GM10266 (cell line): ENCODE data around the gene DCDC2.

ENCODE experiments used
- DNase-seq: peaks from one replicate; pipeline ENCODE4 v3.0.0; 2012; ENCODE audit errors: extremely low spot score
- TF ChIP-seq, protein P1 (sequence below): IDR thresholded peaks from 2 replicates; pipeline ENCODE4 v1.5.1; 2012; ENCODE audit warnings: mild to moderate bottlenecking, low read depth; ENCODE audit not compliant: control insufficient read depth, insufficient read depth; ENCODE audit errors: missing control alignments

The DCDC2 gene

GRCh38 chr6:24396824-24397223 is 39.0 kb upstream of the DCDC2 start:
- DNase-seq, result no peak
- TF ChIP-seq, protein P1, sequence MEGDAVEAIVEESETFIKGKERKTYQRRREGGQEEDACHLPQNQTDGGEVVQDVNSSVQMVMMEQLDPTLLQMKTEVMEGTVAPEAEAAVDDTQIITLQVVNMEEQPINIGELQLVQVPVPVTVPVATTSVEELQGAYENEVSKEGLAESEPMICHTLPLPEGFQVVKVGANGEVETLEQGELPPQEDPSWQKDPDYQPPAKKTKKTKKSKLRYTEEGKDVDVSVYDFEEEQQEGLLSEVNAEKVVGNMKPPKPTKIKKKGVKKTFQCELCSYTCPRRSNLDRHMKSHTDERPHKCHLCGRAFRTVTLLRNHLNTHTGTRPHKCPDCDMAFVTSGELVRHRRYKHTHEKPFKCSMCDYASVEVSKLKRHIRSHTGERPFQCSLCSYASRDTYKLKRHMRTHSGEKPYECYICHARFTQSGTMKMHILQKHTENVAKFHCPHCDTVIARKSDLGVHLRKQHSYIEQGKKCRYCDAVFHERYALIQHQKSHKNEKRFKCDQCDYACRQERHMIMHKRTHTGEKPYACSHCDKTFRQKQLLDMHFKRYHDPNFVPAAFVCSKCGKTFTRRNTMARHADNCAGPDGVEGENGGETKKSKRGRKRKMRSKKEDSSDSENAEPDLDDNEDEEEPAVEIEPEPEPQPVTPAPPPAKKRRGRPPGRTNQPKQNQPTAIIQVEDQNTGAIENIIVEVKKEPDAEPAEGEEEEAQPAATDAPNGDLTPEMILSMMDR, result peak; percentile 9

DNA sequence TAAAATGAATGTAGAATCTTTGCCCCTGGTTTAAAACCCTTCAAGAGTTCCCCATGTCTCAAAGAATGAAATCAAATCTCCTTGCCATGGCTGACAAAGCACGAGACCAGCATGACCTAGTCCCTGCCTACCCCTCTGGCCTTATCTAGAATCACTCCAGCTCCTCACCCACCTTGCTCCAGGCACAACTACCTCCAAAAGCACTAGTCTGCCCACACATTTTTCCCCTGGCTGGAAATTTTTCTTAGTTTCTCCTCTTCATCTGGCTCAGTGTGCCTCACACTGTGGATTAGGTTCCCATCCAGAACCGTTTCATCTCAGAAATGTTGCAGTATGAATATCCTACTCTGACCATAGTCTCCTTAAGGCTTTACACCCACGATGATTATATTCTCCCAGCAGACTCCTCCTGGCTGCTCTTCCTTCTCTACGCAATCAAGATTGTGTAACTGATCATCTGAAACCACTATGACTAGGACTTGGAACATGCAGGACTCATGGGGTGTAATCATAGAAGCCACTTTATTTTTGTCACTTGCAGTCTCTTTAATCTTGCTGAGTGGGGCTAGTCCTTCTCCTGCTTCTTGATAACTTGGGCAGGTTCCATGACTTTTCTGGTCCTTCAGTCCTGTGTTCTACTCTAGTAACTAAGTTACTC is 37.0 kb upstream of the DCDC2 start:
- TF ChIP-seq, protein P1, result no peak
- no peak for DNase-seq

DNA sequence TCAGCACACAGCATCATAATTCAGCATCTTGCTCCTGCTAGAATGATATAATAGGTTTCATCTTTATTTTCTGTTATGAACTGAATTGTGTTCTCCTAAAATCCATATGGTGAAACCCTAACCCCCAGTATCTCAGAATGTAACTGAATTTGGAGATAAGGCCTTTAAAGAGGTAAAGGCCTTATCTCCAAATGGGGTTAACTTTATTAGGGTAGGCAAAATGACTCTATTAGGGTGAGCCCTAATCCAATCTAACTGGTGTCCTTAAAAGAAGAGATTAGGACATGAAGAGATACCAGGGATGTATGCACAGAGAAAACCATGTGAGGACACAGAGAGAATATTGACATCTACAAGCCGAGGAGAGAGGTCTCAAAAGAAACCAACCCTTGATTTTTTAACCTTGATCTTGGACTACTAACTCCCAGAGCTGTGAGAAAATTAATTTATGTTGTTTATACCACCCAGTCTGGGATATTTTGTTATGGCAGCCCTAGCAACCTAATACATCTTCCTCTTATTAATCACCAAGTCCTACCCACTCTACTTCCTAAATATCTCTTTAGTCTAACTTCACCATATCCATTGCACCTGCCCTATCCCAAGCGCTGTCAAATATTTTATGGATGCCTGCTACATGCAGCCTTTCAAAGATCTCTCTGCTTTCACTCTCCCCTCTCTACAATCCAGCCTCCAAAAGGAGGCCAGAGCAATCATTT is 36.4 kb upstream of the DCDC2 start:
- no peak for DNase-seq
- TF ChIP-seq, protein P1, result no peak

DNA sequence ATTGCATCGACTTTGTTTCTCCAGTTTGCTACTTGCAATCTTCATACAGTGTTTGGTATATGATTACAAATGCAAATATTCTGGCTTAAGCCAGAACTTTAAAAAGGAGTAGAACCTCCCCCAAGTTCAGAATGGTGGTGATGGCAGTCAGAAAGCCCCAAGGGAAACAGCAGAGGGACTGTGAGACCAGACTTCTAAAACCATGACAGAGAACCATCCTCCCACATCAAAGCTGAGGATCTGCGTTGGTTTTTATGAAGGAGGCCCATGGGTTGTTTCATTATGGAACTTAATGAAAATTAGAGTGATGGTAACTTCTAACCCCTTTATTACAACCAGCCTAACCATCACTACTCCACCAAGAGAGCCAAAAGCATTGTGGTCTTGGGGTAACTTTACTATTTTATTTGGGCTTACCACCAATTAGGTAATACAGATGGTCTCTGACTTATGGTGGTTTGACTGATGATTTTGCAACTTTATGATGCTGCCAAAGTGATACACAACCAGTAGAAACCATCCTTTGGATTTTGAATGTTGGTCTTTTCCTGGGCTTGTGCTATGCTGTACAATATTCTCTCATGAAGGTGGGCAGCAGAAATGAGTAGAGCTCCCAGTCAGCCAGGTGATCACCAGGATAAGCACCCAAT is 34.0 kb upstream of the DCDC2 start:
- peak; percentile 69 for DNase-seq
- TF ChIP-seq, protein P1, result no peak

- no peak for DNase-seq
- TF ChIP-seq, protein P1, result no peak
These were observed 33.3 kb upstream of the DCDC2 start for GRCh38 chr6:24391208-24391607.

DNA sequence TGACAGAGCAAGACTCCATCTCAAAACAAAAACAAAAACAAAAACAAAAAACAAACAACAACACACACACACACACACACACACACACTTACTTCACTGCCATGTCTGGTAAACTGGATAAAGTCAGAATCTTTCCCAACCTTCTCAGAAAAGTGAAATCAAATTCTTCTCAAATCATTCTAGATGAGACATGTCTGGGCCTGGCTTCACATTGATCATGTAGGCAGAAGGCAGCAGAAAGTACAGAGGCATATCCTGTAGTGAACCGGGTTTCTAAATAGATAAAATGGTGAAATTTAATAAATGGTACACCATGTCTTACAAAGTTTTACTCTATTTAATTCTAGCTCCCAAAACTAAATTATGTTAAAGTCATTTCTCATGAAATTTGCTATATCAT is 30.0 kb upstream of the DCDC2 start:
- TF ChIP-seq, protein P1, result no peak
- no peak for DNase-seq
